HG03095 (cell line): ENCODE results near the gene GIPC3.

ENCODE experiments used
- ATAC-seq: cut with Tn5 transposase; IDR thresholded peaks from one replicate; pipeline ENCODE4 v1.9.1; 2021; ENCODE audit warnings: moderate library complexity; ENCODE audit not compliant: unreplicated experiment

The GIPC3 gene

GRCh38 chr19:3604227-3604986 is 19.1 kb downstream of the GIPC3 start:
- no peak for ATAC-seq

DNA sequence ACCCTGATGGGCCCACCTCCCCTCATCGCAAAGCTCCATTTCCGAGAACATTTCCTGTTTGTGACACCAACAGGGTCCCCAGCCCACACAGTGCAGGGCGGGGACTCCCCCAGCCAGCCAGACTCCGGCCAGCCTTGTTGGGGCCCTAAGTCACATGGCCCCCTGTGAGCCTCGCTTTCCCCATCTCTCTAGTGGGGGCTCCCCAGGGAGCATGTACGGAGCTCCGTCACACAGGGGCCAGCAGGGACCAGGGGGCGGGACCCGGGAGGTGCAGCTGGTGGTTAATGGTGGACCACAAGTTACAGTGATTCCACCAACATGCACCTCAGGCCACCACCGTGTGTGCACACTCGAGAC is 19.7 kb downstream of the GIPC3 start:
- no peak for ATAC-seq

DNA sequence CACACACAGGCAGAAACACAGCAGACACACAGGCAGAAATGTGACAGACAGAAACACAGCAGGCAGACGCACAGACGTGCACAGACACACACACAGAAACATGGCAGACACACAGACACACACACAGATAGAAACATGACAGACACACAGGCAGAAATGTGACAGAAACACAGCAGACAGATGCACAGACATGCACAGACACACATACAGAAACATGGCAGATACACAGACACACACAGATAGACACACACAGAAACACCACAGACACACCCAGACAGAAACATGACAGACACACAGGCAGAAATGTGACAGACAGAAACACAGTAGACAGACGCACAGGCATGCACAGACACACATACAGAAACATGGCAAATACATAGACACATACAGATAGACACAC is 20.1 kb downstream of the GIPC3 start:
- no peak for ATAC-seq

- ATAC-seq, result no peak
These were observed 20.5 kb downstream of the GIPC3 start for GRCh38 chr19:3605770-3606169.

GRCh38 chr19:3606174-3606689 is 21.0 kb downstream of the GIPC3 start:
- ATAC-seq, result no peak

DNA sequence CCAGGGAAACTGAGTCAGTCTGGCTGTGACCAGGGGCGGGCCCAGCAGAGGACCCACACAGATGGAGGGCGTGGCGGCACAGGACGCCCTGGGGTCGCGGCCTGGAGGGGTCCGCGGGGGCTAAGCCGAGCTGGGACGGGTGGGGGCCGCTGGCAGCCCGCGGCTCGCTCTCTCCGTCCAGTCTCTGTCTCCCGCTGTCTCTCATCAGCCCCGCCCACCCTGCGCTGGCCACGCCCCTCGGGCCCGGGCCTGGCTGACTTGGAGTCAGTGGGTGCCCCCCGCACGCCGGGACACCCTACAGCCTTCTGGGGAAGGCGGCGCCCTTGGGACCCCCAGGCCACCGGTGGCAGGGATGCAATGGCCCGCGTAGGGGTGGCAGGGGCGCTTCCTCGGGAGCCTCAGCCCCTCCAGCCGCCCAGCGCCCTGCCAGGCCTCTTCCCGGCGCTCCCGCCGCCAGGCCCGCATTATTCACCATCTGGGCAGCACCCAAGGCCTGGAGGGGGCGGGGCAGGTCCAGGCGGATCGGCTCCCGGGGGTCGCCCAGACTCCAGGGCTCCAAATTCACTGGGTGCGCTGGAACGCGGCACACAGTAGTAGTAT is 21.5 kb downstream of the GIPC3 start, which contains the start of gene TBXA2R:
Gene TBXA2R, minus strand, starts transcription at position 186 of the 600 bp plus-strand sequence. CDS start 6,241 bp downstream, outside the sequence.
- no peak for ATAC-seq

GRCh38 chr19:3607303-3608078 is 22.2 kb downstream of the GIPC3 start:
- ATAC-seq, result no peak

GRCh38 chr19:3608079-3608641 is 22.9 kb downstream of the GIPC3 start:
- no peak for ATAC-seq

DNA sequence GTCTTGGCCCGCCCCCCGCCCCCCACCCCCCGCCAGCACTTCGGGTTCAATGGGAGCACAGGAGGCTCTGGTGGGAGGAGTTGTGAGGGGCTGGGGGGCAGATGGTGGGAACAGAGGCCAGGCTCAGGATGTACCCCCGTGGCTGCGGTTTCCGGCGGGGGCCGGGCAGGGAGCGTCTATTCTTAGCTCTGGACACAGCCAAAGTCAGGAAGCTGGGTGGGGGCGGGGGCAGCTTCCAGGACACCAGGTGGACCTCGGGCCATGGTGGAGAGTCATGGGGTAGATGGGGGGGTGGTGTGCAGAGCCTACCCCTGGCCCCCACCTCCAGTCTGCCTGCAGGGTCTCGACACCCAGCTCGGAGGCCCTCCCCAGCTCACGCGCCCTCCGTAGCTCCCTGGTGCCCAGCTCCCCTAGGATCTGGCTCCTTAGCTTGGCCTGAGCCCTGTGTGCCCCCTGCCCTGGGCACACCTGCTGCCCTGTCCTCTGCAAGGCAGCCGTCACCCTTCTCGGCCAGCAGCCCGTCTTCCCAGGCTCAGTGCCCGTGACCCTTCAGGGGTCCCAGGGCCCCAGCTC is 23.6 kb downstream of the GIPC3 start:
- no peak for ATAC-seq

- no peak for ATAC-seq
These were observed 24.8 kb downstream of the GIPC3 start for GRCh38 chr19:3609779-3610719.

- ATAC-seq, result no peak
These were observed 25.8 kb downstream of the GIPC3 start for GRCh38 chr19:3610745-3611717.

DNA sequence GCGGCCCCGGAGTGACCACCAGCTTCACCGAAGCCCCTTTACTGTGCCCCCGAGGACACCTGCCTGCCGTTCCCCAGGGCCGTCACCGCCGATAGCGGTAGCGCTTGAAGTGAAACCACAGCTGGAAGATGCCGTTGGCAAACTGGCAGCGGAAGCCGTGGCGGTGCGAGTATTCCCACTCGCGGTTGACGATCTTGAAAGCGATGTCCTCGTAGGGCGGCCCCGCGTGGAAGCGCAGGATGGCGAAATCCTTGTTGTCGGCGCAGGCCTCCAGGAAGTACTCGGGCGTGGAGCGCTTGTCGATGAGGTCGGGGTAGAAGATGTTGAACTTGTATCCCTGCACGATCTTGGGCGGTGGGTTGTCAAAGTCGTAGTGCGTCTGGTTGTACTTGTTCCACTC is 26.6 kb downstream of the GIPC3 start:
- ATAC-seq, result no peak

GRCh38 chr19:3612330-3612729 is 27.1 kb downstream of the GIPC3 start:
- ATAC-seq, result no peak

- no peak for ATAC-seq
These were observed 27.8 kb downstream of the GIPC3 start for GRCh38 chr19:3612901-3613741.

GRCh38 chr19:3613818-3614661 is 28.8 kb downstream of the GIPC3 start:
- no peak for ATAC-seq

GRCh38 chr19:3614858-3615505 is 29.7 kb downstream of the GIPC3 start:
- no peak for ATAC-seq
